Posterior vena cava (tissue), 2 donors: Measurements from ENCODE around the gene LRP1. TPM values are rescaled to one million over a fixed set of nuclear protein-coding genes. Genes with fewer than 3 reads are reported as not detected.
A peak's percentile ranks its signal among the peaks of the same experiment; 100 is the strongest.
"Not testable (repeated sequence)": the region's sequence is repeated elsewhere in the genome, so short reads cannot be mapped to it uniquely, and the experiment has no call there.

Experiments used
- DNase-seq: peaks from one replicate; pipeline ENCODE4 v3.0.0-alpha.2; 2020; ENCODE audit warnings: low spot score
- intact Hi-C, 2 donors: fragments of 100-400 bp; cut with DNase I; formaldehyde crosslinking; loops; one replicate each; pipeline versions ENCODE4 v1.14.1 to v1.14.2; 2022 to 2023
- total RNA-seq, 2 donors: library from RNA; stranded (reverse); fragmentation: NEBNext Ultra II Directional; extraction: Animal tissue kit (Norgen Biotek cat#: 25700); gene quantifications; one replicate each; pipeline ENCODE4 v1.2.1, GENCODE V29; 2021
- donor health status: DM: yes; HTN: yes; CAD: no.
- donor health status: DM: yes; HTN: yes; CAD: no.

The LRP1 gene
- total RNA-seq, 2 donors from 2014 or later, result 465 to 757 TPM

DNA sequence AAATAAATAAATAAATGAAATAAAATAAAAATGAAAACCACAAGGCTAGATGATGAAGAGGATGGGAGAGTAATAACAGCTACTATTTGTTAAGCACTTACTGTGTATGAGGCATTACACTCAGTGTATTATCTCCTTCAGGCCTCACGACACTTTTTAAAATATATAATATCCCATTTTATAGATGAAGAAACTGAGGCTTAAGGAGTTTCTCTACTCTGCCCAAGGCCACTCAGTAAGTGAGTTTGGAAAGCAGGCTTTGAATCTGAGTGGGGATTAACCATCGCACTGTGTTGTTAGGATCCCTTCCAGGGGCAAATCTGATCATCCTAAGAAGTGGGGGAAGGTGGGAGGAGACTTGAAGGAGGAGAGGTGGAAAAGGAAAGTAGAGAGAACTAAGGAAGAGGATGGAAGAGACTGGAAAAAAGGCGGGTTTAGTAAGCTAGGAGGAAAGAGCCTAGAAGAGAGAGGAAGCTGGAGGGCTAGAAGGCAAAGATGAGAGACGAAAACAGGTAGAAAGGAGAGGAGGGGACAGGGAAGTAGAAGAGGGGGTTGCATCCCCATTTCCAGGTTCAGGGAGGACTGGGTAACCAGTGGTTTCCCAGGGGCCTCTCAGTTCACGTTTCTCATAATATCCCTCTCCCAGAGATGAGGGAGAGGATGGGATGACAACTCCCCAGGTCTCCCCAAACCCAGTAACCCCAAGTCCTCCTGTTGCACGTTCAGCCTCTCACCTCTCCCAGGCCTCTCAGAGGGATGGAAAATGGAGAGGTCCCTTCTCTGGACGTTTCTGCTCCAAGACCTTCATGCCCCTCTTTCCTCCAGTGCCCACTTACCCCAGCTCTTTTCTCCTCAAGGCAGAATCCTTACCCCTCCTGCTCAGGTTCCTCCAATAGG lies 18.8 kb upstream of the LRP1 start:
- intact Hi-C loops, result loop anchor here (5.0 to 10.0 kb wide), 2 partner anchors 42 to 45 kb away; no protein-coding TSS in a partner anchor
- peak; percentile 0 for DNase-seq

GRCh38 chr12:57110104-57111030 lies 17.9 kb upstream of the LRP1 start:
- DNase-seq, result no peak

DNA sequence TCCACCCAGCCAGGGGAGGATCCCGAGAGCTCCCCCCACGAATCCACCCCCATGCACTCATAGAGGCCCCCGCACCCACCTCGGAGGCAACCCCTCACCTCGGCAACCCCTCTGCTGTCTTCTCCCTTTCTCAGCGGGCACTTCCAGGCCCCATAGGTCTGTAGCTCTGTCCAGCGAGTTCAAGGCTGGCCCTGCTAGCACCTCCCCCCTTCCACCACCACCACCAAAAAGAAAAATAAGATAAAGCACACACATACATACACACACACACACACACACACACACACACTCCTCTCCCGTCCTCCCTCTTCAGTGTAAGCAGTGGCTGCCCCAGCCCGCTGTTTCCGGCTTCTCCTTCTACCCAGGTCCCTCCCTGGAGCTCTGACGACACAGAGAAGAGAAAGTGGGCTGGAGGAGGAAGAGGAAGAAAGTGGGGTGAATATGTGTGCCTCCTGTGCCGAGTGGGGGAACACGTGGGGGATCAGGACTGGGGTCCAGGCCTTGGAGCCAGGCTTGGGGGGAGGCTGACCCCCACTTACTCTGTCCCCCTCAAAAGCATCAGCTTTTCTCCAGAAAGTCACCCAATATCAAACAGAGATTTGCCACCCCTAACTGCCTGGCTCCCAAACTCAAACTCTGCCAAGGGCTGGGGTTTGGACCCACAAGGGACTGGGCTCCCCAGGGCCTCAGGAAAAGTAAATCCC lies 17.1 kb upstream of the LRP1 start, which contains the start of gene STAT6:
Gene STAT6, minus strand, starts transcription at position 332 of the 704 bp plus-strand sequence. CDS start 3,084 bp downstream, outside the sequence.
- intact Hi-C loops, result loop anchor here (5.0 to 10.0 kb wide), 2 partner anchors 44 to 46 kb away; no protein-coding TSS in a partner anchor
- peak; percentile 95 for DNase-seq

More at GRCh38 chr12:57110104-57111030, 17.9 kb upstream of the LRP1 start:
- intact Hi-C loops, result loop anchor here (5.0 to 10.0 kb wide), 2 partner anchors 43 to 46 kb away; no protein-coding TSS in a partner anchor

DNA sequence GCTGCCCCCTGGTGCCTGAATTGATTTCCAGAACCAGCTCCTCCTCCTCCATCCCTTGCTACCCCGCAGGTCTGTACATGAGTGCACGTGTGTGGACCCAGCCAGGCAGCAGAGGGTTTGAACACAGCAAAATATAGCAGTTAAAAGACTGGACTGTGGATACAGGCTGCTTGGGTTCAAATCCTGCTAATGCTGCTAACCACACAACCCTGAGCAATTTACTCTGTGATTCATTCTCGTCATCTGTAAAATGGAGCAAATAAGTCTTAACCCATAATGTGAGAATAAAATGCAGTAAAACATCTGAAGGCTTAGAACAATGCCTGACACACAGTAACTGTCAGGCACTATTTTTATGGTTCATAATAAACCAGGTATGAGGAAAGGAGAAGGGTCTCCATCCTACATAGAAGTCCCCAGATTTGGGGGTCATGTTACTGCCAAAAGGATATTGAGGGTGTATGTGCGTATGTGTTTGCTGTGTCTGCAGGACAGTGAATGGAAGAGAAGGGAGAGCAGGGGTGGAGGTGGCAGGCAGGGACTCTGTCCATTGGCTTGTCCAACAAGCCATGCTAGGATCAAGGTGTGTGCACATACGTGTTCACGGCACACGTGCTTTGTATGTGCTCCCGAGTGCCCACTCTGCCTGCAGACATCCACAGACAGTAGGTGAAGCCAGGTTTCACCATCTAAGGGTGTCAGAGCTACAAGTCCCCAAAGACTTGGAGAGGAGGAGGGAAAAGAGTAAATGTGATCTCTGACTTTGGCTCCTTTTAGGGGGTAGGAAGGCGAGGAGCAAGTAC lies 15.6 kb upstream of the LRP1 start:
- intact Hi-C loops, result loop anchor here (5.0 to 10.0 kb wide), 2 partner anchors 45 to 48 kb away; no protein-coding TSS in a partner anchor
- peak; percentile 50 for DNase-seq

DNA sequence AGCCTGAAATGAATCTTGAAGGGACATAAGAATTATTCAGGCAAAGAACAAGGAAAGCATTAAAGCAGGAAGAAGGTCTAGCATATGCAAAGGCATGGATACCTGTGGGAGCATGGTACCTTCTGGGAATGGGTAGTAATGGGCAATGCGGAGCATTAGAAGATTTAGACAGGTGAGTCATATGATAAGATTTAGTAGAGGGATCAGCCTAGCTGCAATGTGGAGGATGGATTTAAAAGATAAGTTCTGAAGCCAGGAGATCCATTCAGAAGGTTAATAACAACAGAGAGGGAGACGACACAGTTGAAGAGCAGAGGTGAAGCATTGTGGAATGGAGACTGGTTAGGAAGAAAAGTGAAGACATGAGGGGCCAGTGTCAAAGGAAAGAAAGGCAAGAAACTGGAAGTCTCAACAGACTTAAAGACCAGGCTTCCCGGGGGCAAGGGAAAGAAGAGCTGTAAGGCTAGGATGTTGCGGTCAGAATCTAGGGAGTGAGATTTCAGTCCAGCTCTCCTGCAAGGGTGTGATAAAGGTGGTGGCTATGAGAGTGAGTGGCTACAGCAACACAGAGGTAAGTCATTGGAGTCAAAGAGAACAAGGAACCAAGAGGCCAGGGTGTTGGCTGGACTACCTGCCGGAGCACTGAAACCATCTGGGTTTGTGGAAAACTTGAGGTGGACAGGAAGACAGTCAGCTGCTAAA lies 11.6 kb upstream of the LRP1 start:
- DNase-seq, result no peak
- intact Hi-C loops, result loop anchor here in 1 of 2 donors (10.0 kb wide), 1 partner anchor 52 kb away; no protein-coding TSS in a partner anchor

- DNase-seq, result no peak
- intact Hi-C loops, result loop anchor here in 1 of 2 donors (10.0 kb wide), 1 partner anchor 54 kb away; no protein-coding TSS in a partner anchor
These were observed 9.5 kb upstream of the LRP1 start for GRCh38 chr12:57118711-57119271.

DNA sequence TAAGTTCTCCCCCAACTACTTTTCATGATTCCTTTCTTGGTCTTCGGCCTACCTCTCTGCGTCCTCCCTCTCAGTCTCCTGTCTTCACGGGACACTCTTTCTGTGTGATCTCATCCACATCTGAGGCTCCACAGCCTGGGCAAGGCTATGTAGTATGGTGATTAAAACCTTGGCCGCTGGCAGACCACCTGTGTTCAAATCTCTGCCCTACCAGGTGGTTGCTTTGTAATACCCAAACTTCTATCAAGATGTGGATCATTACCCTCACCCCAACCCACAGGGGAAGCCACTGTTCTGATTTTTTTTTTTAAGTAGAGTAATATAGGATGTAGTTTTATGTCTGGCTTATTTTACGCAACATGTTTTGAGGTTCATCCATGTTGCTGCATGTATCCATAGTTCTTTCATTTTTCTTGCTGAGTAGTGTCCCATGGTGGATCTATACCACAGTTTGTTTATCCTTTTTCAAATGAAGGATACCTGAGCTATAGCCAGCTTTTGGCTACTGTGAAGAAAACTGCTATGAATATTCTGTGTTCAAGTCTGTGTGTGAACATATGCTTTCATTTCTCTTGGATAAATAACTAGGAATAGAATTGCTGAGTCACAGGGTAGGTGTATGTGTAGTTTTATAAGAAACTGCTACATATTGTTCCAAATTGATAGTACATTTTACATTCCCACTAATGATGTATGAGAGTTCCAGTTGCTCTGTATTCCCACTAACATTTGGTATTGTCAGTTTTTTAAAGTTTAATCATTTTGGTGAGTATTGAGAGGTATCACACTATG lies 8.8 kb upstream of the LRP1 start:
- no peak for DNase-seq
- intact Hi-C loops, result loop anchor here in 1 of 2 donors (10.0 kb wide), 1 partner anchor 55 kb away; no protein-coding TSS in a partner anchor

DNA sequence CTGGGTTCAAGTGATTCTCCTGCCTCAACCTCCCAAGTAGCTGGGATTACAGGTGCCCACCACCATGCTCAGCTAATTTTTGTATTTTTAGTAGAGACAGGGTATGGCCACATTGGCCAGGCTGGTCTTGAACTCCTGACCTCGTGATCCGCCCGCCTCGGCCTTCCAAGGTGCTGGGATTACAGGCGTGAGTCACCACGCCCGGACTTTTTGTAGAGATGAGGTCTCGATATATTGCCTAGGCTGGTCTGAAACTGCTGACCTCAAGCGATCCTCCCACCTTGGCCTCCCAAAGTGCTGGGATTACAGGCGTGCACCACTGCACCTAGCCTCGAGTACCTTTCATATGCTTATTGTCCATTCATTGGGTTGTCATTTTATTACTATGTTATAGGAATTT lies 7.6 kb upstream of the LRP1 start:
- intact Hi-C loops, DNase-seq: not testable (repeated sequence)

DNA sequence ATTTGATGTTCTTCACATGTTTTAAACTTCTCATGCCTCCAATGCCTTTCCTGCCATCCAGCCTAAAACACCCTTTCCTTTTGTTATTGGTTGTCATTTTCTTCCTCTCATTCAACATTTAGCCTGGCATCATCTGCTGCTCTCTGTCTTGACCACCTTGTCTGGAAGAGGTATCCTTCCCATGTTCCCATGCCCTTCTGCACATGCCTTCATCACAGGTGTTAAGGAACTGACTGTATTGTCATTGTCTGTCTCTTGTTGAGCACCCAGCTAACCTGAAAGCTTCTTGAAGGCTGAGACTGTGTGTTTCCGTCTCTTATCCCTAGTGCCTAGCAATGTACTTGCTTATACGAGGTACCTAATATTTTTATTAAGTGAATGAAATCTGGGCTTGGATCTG lies 4.5 kb upstream of the LRP1 start:
- no peak for DNase-seq
- intact Hi-C loops, result loop anchor here (2.0 kb wide), 2 partner anchors 53 to 61 kb away; no protein-coding TSS in a partner anchor

DNA sequence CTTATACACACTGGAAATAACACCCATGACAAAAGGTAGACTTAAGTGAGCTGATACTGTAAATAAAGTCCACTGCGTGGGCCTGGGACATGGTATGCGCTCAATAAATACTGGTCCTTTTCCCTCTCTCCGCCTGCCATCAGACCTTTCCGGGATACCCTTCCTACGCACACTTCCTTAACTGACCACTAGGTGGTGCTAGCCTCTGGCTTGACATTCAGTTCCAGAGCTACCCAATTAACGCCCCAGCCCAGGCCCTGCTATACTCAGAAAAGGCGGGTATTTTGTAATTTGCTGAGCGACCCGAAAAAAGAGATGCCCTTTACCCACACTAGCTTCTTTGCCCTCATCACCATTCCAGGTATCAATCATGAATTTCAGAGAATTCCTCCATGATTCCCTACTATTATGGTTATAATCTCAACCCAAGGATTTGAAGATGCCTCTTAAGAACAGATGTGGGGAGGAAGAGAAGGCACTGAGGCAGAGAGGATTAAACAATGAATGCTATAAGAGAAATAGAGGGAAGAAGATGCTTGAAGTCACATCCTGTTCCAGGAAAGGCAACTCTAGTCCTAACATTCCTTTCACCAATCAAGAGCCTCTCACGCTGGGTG lies 3.9 kb upstream of the LRP1 start:
- DNase-seq, result peak; percentile 85
- intact Hi-C loops, result loop anchor here in 1 of 2 donors (2.0 kb wide), 1 partner anchor 60 kb away; no protein-coding TSS in a partner anchor

- DNase-seq, result no peak
- intact Hi-C loops, result loop anchor here in 1 of 2 donors (2.0 kb wide), 1 partner anchor 51 kb away; no protein-coding TSS in a partner anchor
These were observed 2.2 kb upstream of the LRP1 start for GRCh38 chr12:57126061-57126460.

- no peak for DNase-seq
- intact Hi-C loops, result loop anchor here in 1 of 2 donors (2.0 kb wide), 1 partner anchor 50 kb away; no protein-coding TSS in a partner anchor
These were observed 1.7 kb upstream of the LRP1 start for GRCh38 chr12:57126561-57126960.

GRCh38 chr12:57127101-57127725 lies 1.1 kb upstream of the LRP1 start:
- peak; percentile 91 for DNase-seq
- intact Hi-C loops, result loop anchor here in 1 of 2 donors (2.0 kb wide), 1 partner anchor 50 kb away; no protein-coding TSS in a partner anchor

DNA sequence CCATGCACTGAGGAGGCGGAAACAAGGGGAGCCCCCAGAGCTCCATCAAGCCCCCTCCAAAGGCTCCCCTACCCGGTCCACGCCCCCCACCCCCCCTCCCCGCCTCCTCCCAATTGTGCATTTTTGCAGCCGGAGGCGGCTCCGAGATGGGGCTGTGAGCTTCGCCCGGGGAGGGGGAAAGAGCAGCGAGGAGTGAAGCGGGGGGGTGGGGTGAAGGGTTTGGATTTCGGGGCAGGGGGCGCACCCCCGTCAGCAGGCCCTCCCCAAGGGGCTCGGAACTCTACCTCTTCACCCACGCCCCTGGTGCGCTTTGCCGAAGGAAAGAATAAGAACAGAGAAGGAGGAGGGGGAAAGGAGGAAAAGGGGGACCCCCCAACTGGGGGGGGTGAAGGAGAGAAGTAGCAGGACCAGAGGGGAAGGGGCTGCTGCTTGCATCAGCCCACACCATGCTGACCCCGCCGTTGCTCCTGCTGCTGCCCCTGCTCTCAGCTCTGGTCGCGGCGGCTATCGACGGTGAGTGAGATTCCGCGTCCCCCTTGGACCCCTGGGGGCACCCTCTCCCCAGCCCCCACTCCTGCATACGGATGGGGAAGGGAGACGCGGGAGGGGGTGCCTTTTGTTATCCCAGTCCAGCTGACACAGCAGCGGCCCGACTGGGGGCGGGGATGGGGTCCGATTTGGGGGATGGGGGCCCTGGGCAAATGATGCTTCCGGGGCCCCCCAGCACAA lies 400 bp downstream of the LRP1 start:
- intact Hi-C loops, result no loop called here
- DNase-seq, result peak; percentile 72
